GM12892 (cell line): ENCODE data around the gene LMAN2.
"Not testable (repeated sequence)": the region's sequence is repeated elsewhere in the genome, so short reads cannot be mapped to it uniquely, and the experiment has no call there.

ENCODE experiments used
- DNase-seq: peaks from one replicate; pipeline ENCODE4 v3.0.0; 2011; ENCODE audit not compliant: insufficient read length
- FAIRE-seq: peaks from 2 replicates; lab custom pipeline; 2011; peaks lifted over from hg19 to GRCh38; lab: Jason Lieb, UNC
- POLR2A ChIP-seq: IDR thresholded peaks from 2 replicates; pipeline ENCODE4 v1.6.1; 2011; ENCODE audit warnings: low read depth, low read length, control low read depth
- POLR2AphosphoS5 ChIP-seq: IDR thresholded peaks from 2 replicates; pipeline ENCODE4 v1.6.1; 2011; ENCODE audit warnings: low read depth, low read length, control low read depth
- TAF1 ChIP-seq: IDR thresholded peaks from 2 replicates; pipeline ENCODE4 v1.6.1; 2011; ENCODE audit warnings: low read depth, mild to moderate bottlenecking, control low read depth, low read length, borderline replicate concordance

LMAN2 gene

DNA sequence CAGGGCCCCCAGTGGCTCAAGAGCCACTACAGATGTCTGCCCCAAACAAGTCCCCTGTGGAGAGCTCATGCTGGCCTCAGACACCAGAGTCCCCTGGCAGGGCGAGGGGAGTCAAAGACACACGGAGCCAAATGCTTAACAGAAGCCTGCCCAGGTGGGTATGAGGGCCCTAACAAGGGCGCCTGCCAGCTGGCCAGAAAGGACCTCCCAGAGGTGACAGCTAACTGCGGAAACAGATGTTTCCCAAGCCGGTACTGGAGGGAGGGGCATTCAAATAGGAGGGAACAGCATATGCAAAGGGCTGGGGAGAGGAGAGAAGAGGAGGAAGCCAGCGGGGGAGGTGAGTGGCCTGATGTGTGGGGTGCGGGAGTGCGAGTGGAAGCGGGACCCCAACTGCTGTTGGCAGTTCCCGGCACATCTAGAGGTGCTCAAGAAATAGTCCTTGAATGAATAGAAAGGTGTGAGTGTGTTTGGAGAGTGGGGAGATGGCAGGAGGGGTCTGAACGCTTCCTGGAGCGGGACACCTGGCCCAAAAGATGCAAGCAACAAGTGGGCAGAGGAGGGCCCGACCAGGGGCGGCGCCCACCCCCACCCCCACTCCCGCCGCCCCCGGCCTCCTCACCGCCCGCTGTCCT is 40.6 kb downstream of the LMAN2 start:
- DNase-seq (no peak), FAIRE-seq (peak; percentile 98)
- TF ChIP-seq POLR2AphosphoS5 (no peak), TAF1 (no peak), POLR2A (no peak)

DNA sequence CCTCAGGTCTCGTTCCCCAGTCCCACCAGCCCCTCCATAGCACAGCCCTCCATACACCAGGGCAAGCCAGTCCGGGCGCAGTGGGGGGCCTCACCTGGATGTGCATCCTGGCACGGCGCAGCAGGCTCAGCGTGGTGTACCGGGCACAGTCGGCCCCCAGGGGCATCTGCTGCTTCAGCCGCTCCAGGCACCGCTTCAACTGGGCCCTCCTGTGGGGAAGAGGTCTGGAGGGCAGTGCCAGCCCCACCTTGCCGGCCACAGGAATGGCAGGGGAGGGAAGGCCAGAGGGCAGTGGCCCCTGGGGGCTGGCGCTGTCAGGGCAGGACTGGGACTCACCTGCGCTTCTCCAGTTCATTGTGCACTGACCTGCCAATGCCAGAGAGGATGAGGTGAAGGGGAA is 41.1 kb downstream of the LMAN2 start:
- no peak for FAIRE-seq
- TF ChIP-seq POLR2AphosphoS5 = no peak
- no peak for TF ChIP-seq TAF1
- no peak for TF ChIP-seq POLR2A
- no peak for DNase-seq

DNA sequence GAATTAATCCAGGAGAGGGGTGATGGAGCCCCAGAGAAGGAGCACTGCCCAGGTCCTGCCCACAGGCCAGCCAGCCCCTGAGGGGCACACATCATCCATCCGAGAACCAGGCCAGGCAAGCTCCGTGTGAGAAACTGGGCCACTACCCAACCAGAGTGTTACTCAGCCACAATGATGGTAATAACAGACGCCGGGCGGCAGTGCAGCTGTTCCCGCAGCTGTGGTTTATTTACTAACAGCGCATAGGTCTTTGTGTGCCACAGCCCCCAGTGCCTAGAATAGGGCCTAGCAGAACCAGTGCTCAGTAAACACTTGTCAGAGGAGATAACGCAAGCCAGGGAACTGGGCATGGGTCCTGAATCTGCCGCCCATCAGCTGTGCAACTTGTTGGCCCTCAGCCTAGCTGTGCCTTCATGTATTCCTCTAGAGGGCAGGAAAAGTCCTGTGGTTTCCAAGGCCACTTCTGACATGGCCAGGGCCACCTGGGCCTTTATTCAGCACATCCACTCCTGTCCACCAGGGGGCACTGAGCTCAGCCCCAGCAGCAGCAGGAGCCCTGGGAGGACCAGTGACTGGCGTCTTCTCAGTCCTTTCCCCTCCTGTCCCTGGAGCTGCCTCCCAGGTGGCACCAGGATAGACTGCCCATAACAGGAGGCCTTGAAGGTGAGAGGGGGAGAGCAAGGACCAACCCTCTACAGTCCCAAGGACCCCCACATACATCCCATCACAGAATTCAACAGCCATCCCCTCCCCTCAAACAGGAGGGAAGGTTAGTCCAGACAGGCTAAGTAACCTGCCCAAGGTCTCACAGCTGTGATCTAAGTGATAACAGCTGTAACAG is 41.9 kb downstream of the LMAN2 start:
- TF ChIP-seq POLR2AphosphoS5 (no peak), TAF1 (no peak), POLR2A (no peak)
- DNase-seq (no peak), FAIRE-seq (peak; percentile 81)

DNA sequence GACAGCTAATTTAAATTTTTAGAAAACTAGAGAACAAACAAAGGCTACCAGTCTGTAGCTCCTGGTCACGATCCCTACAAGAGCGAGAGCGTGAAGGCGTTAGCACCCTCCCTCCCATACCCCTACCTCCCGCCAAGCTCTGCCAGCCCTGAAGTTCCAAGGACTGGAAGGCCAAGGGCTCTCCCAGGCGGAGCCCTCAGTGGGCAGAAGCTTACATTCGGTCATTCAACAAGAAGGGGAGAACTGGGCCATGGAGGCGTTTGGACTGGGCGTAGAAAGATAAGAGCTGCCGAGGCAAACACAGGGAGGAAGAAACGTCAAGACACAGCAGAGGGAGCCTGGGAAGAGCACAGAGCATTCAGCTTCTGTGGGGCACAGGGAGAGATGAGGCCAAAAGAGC is 42.7 kb downstream of the LMAN2 start:
- no peak for DNase-seq
- TF ChIP-seq POLR2A (no peak), TAF1 (no peak), POLR2AphosphoS5 (no peak)
- no peak for FAIRE-seq

DNA sequence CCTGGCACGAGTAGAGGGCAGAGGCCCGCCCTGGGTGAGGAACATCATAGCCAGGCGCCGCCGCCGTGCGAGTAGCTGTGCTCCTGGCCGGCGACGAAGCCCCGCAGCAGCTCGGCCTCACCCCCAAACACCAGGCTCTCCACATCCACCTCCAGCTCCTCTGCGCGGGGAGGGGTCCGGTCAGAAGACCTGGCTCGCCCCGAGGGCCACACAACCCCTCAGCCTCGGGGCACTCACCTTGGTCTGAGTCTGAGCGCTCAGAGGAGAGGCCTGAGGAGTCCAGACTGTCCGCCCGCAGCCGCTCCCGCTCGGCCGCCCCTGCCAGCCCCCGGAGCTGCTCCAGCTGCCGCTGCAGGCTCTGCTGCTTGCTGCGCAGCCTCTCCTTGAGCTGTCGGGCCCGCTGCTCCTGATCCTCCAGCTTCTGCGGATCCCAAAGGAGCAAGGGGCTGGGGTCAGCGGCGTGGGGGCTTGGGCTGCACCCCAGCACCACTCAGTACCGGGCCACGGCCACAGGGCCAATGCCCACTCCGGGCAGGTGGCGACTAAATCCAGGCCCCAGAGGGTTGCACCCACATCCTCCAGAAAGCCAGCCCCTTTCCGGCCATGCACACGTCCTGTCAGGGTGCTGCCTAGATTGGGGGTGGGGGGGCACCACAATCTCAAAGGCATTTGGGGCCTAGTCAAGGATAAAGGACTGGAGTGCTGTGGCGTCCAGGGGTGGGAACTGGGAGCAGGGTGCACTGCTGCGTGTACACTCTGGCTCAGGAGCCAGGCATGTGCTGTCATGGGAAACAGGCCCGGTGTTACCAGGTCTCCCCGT is 43.7 kb downstream of the LMAN2 start:
- DNase-seq = no peak
- TF ChIP-seq TAF1 (no peak), POLR2A (peak; percentile 44; the same call in 1 of the 2 replicates), POLR2AphosphoS5 (no peak)
- FAIRE-seq = no peak

DNA sequence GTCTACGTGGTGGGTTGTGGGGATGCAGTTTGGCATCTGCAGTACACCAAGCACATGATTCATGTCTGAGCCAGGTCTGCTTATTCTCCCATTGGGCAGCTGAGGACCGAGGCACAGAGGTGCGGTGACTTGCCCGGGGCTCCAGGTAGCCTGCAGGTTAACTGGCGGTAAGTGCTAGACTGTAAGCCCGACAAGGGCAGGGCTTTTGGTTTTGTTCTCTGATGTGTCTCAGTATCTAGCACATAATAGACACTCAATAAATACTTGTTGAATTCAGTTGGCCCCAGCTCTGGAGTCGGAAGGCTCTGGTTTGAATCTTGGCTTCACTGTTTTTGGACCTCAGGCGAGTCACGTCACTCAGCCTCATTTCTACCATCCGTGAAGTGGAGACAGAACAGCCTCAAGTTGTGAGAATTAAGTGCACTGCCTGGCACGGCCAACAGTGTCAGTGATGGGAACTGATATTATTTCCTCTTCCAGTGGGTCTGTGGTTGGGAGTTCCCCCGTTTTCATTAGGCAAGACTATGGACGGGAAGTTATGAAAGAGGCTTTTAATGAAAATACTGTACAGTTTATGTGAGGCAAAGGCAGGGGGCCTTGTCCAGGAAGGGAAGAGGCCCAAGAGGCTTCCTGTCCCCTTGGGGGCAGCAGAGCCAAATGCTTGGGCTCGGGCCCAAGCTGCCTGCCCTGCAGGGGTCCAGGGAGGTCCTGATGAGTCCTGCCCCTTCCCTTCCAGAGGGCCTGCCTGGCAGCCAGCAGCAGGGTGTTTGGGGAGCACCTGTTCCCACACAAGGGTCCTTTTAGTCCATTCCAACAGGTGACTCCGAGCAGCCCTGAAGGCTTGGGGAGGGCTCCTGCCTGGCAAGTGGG is 44.6 kb downstream of the LMAN2 start:
- no peak for DNase-seq
- peak; percentile 14 for FAIRE-seq
- TF ChIP-seq POLR2AphosphoS5 (peak; percentile 75; the same call in 1 of the 2 replicates), POLR2A (no peak)

DNA sequence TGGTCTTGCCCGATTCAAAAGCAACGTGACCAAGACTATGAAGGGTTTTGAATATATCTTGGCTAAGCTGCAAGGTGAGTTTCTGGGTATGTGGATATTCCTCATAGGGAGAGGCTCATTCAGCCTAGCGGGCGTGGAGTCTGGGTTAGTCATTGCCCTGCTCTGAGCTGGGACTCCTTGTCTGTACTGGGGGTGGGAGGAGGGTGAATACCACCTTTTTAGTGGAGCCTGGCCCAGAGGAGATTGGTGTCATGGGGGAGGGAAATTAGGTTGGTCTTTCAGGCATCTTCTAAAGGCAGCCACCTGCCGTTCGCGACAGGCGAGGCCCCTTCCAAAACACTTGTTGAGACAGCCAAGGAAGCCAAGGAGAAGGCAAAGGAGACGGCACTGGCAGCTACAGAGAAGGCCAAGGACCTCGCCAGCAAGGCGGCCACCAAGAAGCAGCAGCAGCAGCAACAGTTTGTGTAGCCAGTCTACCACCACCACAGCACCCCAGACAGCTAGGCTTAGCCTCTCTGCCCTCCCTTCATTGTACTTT is 45.3 kb downstream of the LMAN2 start:
- not testable (repeated sequence) for DNase-seq, FAIRE-seq

DNA sequence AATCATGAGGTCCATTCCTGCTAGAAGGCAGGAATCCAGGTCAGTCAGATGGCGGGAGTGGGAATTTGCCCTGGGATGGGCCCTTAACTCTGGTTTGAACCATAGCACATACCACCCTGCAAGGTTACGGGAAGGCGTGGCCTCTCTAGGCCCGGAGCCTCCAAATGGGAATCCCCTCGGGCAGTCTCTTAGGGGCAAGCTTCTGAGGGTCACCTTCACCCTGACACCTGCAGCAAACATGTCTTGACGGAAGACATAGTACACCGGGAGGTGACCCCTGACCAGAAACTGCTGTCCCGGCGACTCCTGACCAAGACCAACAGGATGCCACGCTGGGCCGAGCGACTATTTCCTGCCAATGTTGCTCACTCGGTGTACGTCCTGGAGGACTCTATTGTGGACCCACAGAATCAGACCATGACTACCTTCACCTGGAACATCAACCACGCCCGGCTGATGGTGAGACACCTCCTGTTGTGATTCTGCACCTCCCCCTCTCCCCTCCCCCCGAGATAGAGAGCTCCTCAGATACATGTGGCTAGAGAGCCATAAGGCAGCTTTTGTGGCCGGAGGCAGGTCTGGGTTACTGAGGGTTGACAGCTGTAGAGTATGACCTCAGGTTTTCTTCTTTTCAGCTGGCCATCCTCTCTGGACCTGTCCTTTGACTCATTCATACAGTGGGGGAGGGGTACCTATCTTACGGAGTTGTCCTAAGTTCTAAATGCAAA is 46.9 kb downstream of the LMAN2 start:
- DNase-seq = no peak
- no peak for FAIRE-seq
- TF ChIP-seq POLR2A = 0 out of 2 replicates have a peak, but pooled peaks have one; percentile 12
- peak; percentile 39; the same call in 1 of the 2 replicates for TF ChIP-seq POLR2AphosphoS5
- no peak for TF ChIP-seq TAF1

DNA sequence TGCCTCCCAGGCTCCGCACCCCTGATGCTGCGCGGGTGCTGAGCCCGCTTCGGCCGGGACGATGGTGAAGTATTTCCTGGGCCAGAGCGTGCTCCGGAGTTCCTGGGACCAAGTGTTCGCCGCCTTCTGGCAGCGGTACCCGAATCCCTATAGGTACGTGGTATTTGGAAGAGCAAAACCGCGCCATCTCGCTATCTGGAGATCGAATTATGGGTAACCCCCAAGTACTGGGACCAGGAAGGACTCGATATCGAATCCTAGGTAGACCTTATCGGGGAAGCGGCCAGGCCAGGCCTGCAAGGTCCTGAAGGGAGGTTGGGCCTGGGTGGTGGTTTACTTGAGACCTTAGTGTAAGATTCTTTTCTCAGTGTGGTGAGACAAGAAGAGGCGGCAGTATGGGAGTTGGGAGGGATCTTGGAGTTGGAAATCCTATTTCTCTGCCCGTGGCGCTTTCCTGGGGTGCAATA is 47.5 kb downstream of the LMAN2 start:
- no peak for FAIRE-seq
- no peak for DNase-seq
- TF ChIP-seq TAF1 (no peak), POLR2AphosphoS5 (no peak; the same call in 1 of the 2 replicates), POLR2A (no peak)

DNA sequence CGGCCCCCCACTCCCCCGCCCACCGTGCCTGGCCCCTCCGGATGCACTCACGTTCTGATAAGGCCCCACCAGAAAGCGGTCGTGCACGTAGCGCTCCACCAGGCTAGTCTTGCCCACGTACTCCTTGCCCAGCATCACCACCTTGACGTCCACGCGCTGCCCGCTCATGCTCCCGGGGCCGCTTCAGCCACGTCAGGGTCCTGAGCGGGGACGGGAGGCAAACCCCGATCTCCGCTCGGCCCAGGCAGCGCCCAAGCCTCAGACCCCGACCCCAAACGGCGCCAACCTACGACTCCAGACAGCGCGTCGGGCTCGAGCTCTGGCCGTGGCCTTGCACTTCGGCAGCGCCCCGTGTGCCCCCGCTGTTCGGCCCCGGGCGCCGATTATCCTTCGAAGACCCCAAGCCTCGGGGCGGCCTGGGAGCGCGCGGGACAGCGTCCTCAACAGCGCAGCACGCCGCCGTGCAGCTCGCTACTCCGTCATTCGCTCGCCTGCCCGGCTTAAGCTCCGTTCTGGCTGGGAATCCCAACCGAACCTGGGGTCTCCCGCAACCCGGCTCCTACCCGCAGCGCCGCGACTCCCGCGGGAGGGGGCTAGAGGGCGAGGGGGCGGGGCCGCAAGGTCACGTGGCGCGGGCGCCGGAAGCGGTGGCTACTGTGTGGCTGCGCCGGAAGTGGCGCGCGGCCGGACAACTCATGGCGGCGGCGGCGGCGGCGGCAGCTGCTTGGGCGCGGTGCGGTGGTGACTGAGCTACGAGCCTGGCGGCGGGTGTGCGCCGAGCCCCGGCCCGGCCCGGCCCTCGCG is 48.1 kb downstream of the LMAN2 start, which contains the start of the genes PRELID1 and RAB24:
PRELID1 (plus strand) TSS at position 679 of the 804 bp plus-strand sequence. CDS start 187 bp downstream, outside the sequence.
RAB24 (minus strand) TSS at position 599 of the 804 bp plus-strand sequence; CDS start at position 168, 431 bp downstream.
- DNase-seq (peak; percentile 82), FAIRE-seq (peak; percentile 27)
- TF ChIP-seq POLR2A (peak; percentile 55; the same call in 1 of the 2 replicates), POLR2AphosphoS5 (no peak), TAF1 (no peak; the same call in 1 of the 2 replicates)
